Liver (tissue), 3 donors: Measurements from ENCODE around the gene RPGRIP1L.

Experiments used
- CTCF ChIP-seq: fragments of 150-350 bp; IDR thresholded peaks from 2 replicates; pipeline ENCODE4 v1.5.1; 2017; ENCODE audit warnings: improper control_type of control experiment, low read depth, low read length; ENCODE audit not compliant: missing input control
- EGR1 ChIP-seq, 2 donors: IDR thresholded peaks; 2 replicates each; pipeline ENCODE4 v1.6.1; 2016 to 2018; ENCODE audit warnings: antibody characterized with exemption in 2 of 2, low read depth in 2 of 2
- GABPA ChIP-seq, 2 donors: IDR thresholded peaks in 1 of 2; conservative IDR thresholded peaks in 1 of 2; 2 replicates each; pipeline ENCODE4 v1.6.1; 2016; ENCODE audit warnings: antibody characterized with exemption in 2 of 2, mild to moderate bottlenecking in 1 of 2, moderate library complexity in 1 of 2
- HNF4G ChIP-seq: IDR thresholded peaks from 2 replicates; pipeline ENCODE4 v1.6.1; 2016; ENCODE audit warnings: antibody characterized with exemption
- JUND ChIP-seq, 2 donors: IDR thresholded peaks; 2 replicates each; pipeline ENCODE4 v1.6.1; 2016; ENCODE audit warnings: antibody characterized with exemption in 2 of 2
- MAX ChIP-seq: IDR thresholded peaks from 2 replicates; pipeline ENCODE4 v1.6.1; 2016; ENCODE audit warnings: antibody characterized with exemption
- RAD21 ChIP-seq, 2 donors: IDR thresholded peaks; 2 replicates each; pipeline ENCODE4 v1.6.1; 2016; ENCODE audit warnings: antibody characterized with exemption in 2 of 2, mild to moderate bottlenecking in 2 of 2
- REST ChIP-seq: IDR thresholded peaks from 2 replicates; pipeline ENCODE4 v1.6.1; 2016; ENCODE audit warnings: antibody characterized with exemption, mild to moderate bottlenecking
- SP1 ChIP-seq: IDR thresholded peaks from 2 replicates; pipeline ENCODE4 v1.6.1; 2018; ENCODE audit warnings: antibody characterized with exemption, mild to moderate bottlenecking
- TAF1 ChIP-seq: conservative IDR thresholded peaks from 2 replicates; pipeline ENCODE4 v1.6.1; 2016; ENCODE audit warnings: antibody characterized with exemption, mild to moderate bottlenecking
- YY1 ChIP-seq: IDR thresholded peaks from 2 replicates; pipeline ENCODE4 v1.6.1; 2016; ENCODE audit warnings: antibody characterized with exemption, mild to moderate bottlenecking
- ZBTB33 ChIP-seq: IDR thresholded peaks from 2 replicates; pipeline ENCODE4 v1.6.1; 2016; ENCODE audit warnings: antibody characterized with exemption
- donor health status: healthy.
- donor health status: healthy.

- TF ChIP-seq CTCF (no peak), YY1 (no peak), GABPA (IDR thresholded peaks at IDR 0.05 in 1 of 2, conservative IDR thresholded peaks at IDR 0.05 in 1 of 2) (no peak), HNF4G (no peak), EGR1 (IDR thresholded peaks at IDR 0.05; ENCODE audit: low read depth in 2 of 2) (no peak), MAX (no peak), JUND (IDR thresholded peaks at IDR 0.05) (no peak), ZBTB33 (no peak), RAD21 (IDR thresholded peaks at IDR 0.05) (no peak), TAF1 (no peak), REST (no peak), SP1 (no peak)
Observed at GRCh38 chr16:53662072-53662471, 41.6 kb downstream of the RPGRIP1L start.
